Measurements from ENCODE around the gene OR2G3. TPM values are rescaled to one million over a fixed set of nuclear protein-coding genes. Genes with fewer than 3 reads are reported as not detected.
A peak's percentile ranks its signal among the peaks of the same experiment; 100 is the strongest.

OR2G3 gene
- total and polyA plus RNA-seq, 2 experiments from 2014 or later = not detected

DNA sequence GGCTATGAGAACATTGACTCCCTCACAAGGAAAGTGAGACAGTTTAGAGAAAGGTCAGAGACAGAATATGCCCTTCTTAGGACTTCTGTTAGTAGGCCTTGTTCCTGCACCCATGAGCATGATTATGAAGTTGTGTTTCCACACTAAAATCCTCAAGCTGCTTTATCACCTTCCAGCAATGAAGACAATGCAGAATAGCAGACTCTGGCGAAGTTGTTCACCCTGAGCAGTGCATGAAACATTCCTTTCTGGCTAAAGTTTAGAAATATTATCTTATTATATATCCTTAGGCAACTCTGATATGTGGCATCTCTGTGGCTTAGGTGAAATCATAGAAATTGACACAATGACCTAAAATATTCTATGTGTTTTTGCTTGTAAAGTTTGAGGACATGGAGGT, 31.1 kb upstream of the OR2G3 start:
- TF ChIP-seq EZH2phosphoT487 (IDR thresholded peaks at IDR 0.05; ENCODE audit: insufficient read depth, low read depth) (no peak), EZH2 (IDR thresholded peaks at IDR 0.05; ENCODE audit: insufficient read depth, poor library complexity, severe bottlenecking) (no peak)
- H4K20me1 ChIP-seq (ENCODE audit: insufficient read depth) = no peaks in the 10 kb centered on the region
- in situ Hi-C loops (cut with MboI) = no loop called here
- H3K9me2 ChIP-seq (ENCODE audit: insufficient read depth) = no peaks in the 10 kb centered on the region
- no peaks in the 10 kb centered on the region for H3K79me2 ChIP-seq (ENCODE audit: insufficient read depth)
- no peaks in the 10 kb centered on the region for H3K27me3 ChIP-seq (replicated peaks; ENCODE audit: insufficient read depth)
- no peaks in the 10 kb centered on the region for H3K4me1 ChIP-seq (ENCODE audit: insufficient read depth)
- H3K4me3 ChIP-seq = no peak overlapping the region
- no peak overlapping the region for H3K4me2 ChIP-seq (ENCODE audit: unreplicated experiment)
- no peak overlapping the region for H3K27ac ChIP-seq
- no peak overlapping the region for H2AFZ ChIP-seq
- H3K36me3 ChIP-seq (ENCODE audit: low read depth) = no peaks in the 10 kb centered on the region
- H3K9me3 ChIP-seq (ENCODE audit: low read depth) = no peaks in the 10 kb centered on the region
- 9 to 12% methylated on average over 1 of the region's 1 CpG for WGBS, 2 experiments (ENCODE audit: low coverage in 1 of 2, low lambda C conversion rate in 2 of 2, missing lambda C conversion rate in 2 of 2)
- no peaks in the 10 kb centered on the region for H3F3A ChIP-seq (ENCODE audit: insufficient read depth)
- no peak for DNase-seq
- no peak overlapping the region for H3K9ac ChIP-seq

DNA sequence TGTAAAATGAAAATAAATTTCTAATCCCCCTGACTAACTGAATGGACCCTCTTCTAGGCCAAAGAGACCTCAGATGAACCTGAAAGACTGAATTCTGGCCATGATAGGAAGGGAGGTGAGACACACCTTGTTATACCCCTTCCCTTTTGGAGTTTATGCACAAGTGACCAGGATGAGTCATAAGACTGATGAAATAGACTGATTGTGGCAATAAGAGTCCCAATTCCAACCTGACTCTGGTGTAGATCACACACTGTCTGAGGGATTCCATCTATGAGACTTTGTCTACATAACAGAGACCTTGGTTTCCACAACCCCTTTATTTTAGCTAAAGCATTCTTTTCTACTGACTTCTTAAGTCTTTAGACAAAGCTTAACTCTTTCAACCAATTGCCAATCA, 30.7 kb upstream of the OR2G3 start:
- TF ChIP-seq EZH2phosphoT487 (IDR thresholded peaks at IDR 0.05; ENCODE audit: insufficient read depth, low read depth) (no peak), EZH2 (IDR thresholded peaks at IDR 0.05; ENCODE audit: insufficient read depth, poor library complexity, severe bottlenecking) (no peak)
- DNase-seq = no peak
- in situ Hi-C loops (cut with MboI) = no loop called here
- no peaks in the 10 kb centered on the region for H3K36me3 ChIP-seq (ENCODE audit: low read depth)
- H3K4me3 ChIP-seq = no peak overlapping the region
- H3K27me3 ChIP-seq (replicated peaks; ENCODE audit: insufficient read depth) = no peaks in the 10 kb centered on the region
- H3K27ac ChIP-seq = no peak overlapping the region
- no peak overlapping the region for H3K9ac ChIP-seq
- H3K9me3 ChIP-seq (ENCODE audit: low read depth) = no peaks in the 10 kb centered on the region
- no peaks in the 10 kb centered on the region for H3K9me2 ChIP-seq (ENCODE audit: insufficient read depth)
- no peaks in the 10 kb centered on the region for H3K4me1 ChIP-seq (ENCODE audit: insufficient read depth)
- no peaks in the 10 kb centered on the region for H3K79me2 ChIP-seq (ENCODE audit: insufficient read depth)
- no peaks in the 10 kb centered on the region for H3F3A ChIP-seq (ENCODE audit: insufficient read depth)
- no peaks in the 10 kb centered on the region for H4K20me1 ChIP-seq (ENCODE audit: insufficient read depth)
- H3K4me2 ChIP-seq (ENCODE audit: unreplicated experiment) = no peak overlapping the region
- no peak overlapping the region for H2AFZ ChIP-seq

DNA sequence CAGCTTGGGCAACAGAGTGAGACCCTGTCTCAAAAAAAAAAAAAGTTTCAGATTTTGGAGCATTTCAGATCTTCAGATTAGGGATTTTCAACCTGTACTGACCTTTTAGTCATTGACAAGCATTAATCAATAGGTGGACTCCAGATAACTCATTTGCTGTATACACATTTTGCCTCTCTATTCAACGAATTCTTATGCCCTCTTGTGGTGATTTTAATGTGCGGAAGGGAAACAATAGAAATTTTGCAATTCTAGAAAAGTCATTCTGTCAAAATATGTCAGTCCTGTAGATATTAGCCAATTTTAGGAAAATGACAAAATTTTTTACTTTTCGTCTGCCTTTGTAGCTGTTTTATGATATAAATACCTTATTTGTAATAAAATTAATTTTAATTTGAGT, 28.9 kb upstream of the OR2G3 start:
- no peak overlapping the region for H3K4me2 ChIP-seq (ENCODE audit: unreplicated experiment)
- in situ Hi-C loops (cut with MboI) = no loop called here
- no peaks in the 10 kb centered on the region for H3K27me3 ChIP-seq (replicated peaks; ENCODE audit: insufficient read depth)
- H3K4me1 ChIP-seq (ENCODE audit: insufficient read depth) = no peaks in the 10 kb centered on the region
- H3F3A ChIP-seq (ENCODE audit: insufficient read depth) = no peaks in the 10 kb centered on the region
- no peaks in the 10 kb centered on the region for H4K20me1 ChIP-seq (ENCODE audit: insufficient read depth)
- H3K36me3 ChIP-seq (ENCODE audit: low read depth) = no peaks in the 10 kb centered on the region
- DNase-seq = peak; percentile 26
- no peak for TF ChIP-seq EZH2phosphoT487 (IDR thresholded peaks at IDR 0.05; ENCODE audit: insufficient read depth, low read depth)
- H3K9me3 ChIP-seq (ENCODE audit: low read depth) = no peaks in the 10 kb centered on the region
- no peak overlapping the region for H2AFZ ChIP-seq
- no peak overlapping the region for H3K9ac ChIP-seq
- H3K9me2 ChIP-seq (ENCODE audit: insufficient read depth) = no peaks in the 10 kb centered on the region
- 13 to 16% methylated on average over 3 of the region's 3 CpGs for WGBS, 2 experiments (ENCODE audit: low coverage in 1 of 2, low lambda C conversion rate in 2 of 2, missing lambda C conversion rate in 2 of 2)
- no peak overlapping the region for H3K27ac ChIP-seq
- no peak overlapping the region for H3K4me3 ChIP-seq
- no peaks in the 10 kb centered on the region for H3K79me2 ChIP-seq (ENCODE audit: insufficient read depth)

DNA sequence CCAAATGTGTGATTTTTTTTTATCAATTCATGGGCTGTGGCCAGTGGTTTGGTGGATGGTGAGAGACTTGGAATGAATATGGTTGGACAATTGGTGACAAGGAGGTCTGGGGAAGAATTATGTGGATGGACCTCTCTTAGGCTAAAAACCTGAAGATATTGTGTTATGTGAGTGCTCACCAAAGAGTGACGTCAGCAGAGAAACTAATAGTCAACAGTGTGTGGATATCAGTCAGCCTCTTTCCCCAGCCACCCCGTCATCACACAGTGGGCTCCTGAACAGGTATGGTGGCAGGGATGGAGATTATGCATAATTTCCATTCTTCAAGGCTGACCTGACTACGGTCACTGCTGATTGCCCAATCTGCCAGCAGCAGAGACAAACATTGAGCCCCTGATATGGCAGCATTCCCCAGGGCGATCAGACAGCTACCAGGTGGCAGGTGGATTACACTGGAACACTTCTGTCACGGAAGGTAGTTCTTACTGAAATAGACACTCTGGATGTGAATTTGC, 26.4 kb upstream of the OR2G3 start:
- WGBS, 2 experiments (ENCODE audit: low coverage in 1 of 2, low lambda C conversion rate in 2 of 2, missing lambda C conversion rate in 2 of 2) = 25 to 30% methylated on average over 5 of the region's 5 CpGs
- Histone ChIP-seq H3K4me3 (no peak overlapping the region), H3K27ac (no peak overlapping the region), H3K4me2 (ENCODE audit: unreplicated experiment) (no peak overlapping the region), H4K20me1 (ENCODE audit: insufficient read depth) (no peaks in the 10 kb centered on the region; the same call in 1 of the 2 replicates), H3K79me2 (ENCODE audit: insufficient read depth) (no peaks in the 10 kb centered on the region), H3F3A (ENCODE audit: insufficient read depth) (no peaks in the 10 kb centered on the region), H3K9me3 (ENCODE audit: low read depth) (no peaks in the 10 kb centered on the region), H3K27me3 (replicated peaks; ENCODE audit: insufficient read depth) (no peaks in the 10 kb centered on the region), H3K9me2 (ENCODE audit: insufficient read depth) (no peaks in the 10 kb centered on the region), H3K9ac (no peak overlapping the region), H3K36me3 (ENCODE audit: low read depth) (no peaks in the 10 kb centered on the region), H3K4me1 (ENCODE audit: insufficient read depth) (no peaks in the 10 kb centered on the region), H2AFZ (no peak overlapping the region)
- DNase-seq = no peak
- no peak for TF ChIP-seq EZH2phosphoT487 (IDR thresholded peaks at IDR 0.05; ENCODE audit: insufficient read depth, low read depth)
- no peak for TF ChIP-seq EZH2 (IDR thresholded peaks at IDR 0.05; ENCODE audit: insufficient read depth, poor library complexity, severe bottlenecking)
- in situ Hi-C loops (cut with MboI) = no loop called here

DNA sequence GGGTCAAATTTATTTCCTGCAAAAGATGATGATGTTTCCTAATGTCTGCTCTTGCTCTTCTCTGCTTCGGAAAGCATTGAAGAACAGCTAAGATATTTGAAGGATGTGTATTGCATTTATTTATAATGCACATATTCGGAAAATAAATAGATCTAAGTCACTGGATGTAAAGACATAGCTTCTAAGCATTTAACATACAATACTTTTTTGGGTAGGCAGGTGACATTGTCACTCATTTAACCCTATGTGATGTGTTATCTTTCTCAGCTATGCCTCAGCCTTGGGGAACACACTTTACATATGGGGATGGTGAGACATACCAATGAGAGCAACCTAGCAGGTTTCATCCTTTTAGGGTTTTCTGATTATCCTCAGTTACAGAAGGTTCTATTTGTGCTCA, 17.3 kb upstream of the OR2G3 start, which contains the start of gene OR2G2:
OR2G2 (plus strand) TSS at position 301 of the 400 bp plus-strand sequence; CDS start at position 301, 0 bp downstream.
- Histone ChIP-seq H3K4me1 (ENCODE audit: insufficient read depth) (no peaks in the 10 kb centered on the region), H2AFZ (no peak within 1 kb of the TSS), H3F3A (ENCODE audit: insufficient read depth) (no peaks in the 10 kb centered on the region), H3K9me3 (ENCODE audit: low read depth) (no peaks in the 10 kb centered on the region), H3K79me2 (ENCODE audit: insufficient read depth) (no peaks in the 10 kb centered on the region), H3K27me3 (replicated peaks; ENCODE audit: insufficient read depth) (no peaks in the 10 kb centered on the region), H3K36me3 (ENCODE audit: low read depth) (no peaks in the 10 kb centered on the region), H3K4me3 (no peak within 1 kb of the TSS), H4K20me1 (ENCODE audit: insufficient read depth) (no peaks in the 10 kb centered on the region; the same call in 1 of the 2 replicates), H3K27ac (no peak within 1 kb of the TSS), H3K4me2 (ENCODE audit: unreplicated experiment) (no peak within 1 kb of the TSS), H3K9ac (no peak within 1 kb of the TSS), H3K9me2 (ENCODE audit: insufficient read depth) (no peaks in the 10 kb centered on the region)
- DNase-seq = no peak
- whole genome bisulfite sequencing, 2 experiments (ENCODE audit: low coverage in 1 of 2, low lambda C conversion rate in 2 of 2, missing lambda C conversion rate in 2 of 2) = 27 to 29% methylated on average over 2 of the region's 2 CpGs
- TF ChIP-seq EZH2 (IDR thresholded peaks at IDR 0.05; ENCODE audit: insufficient read depth, poor library complexity, severe bottlenecking) = no peak
- TF ChIP-seq EZH2phosphoT487 (IDR thresholded peaks at IDR 0.05; ENCODE audit: insufficient read depth, low read depth) = no peak
- in situ Hi-C loops (cut with MboI) = no loop called here

Measured in GM23248 (cell line).